Retinal pigment epithelial cell (primary cell): ENCODE data around the gene GAS6.

Source experiments
- DNase-seq: peaks from one replicate; pipeline ENCODE4 v3.0.0-alpha.2; 2010; ENCODE audit warnings: low read depth
- H3K4me3 ChIP-seq: 2 replicates; pipeline ENCODE4 v1.5.1; 2011; ENCODE audit warnings: mild to moderate bottlenecking, low read length, control low read depth, moderate library complexity
- TF ChIP-seq, protein P1 (sequence below): conservative IDR thresholded peaks from 2 replicates; pipeline ENCODE4 v1.5.1; 2011; ENCODE audit warnings: low read depth, low read length, control low read depth, inconsistent platforms

The GAS6 gene

DNA sequence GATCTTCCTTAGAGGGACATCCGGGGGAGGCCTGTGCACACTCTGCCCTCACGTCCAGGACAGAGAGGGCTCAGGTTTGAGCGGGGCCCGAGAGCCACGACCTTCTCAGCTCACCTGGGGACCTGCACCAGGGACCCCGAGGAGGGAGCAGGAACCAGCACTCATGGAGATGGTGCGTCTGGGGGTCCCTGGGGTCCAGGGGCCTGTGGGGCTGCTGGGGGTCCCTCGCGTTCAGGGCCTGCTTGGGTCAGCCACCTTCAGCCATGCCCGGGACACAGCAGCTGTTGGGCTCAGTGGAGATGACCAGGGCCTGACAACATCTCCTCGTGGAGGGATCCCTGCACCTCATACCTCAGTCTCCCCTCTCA lies 57.8 kb downstream of the GAS6 start:
- DNase-seq, result no peak
- TF ChIP-seq, protein P1, sequence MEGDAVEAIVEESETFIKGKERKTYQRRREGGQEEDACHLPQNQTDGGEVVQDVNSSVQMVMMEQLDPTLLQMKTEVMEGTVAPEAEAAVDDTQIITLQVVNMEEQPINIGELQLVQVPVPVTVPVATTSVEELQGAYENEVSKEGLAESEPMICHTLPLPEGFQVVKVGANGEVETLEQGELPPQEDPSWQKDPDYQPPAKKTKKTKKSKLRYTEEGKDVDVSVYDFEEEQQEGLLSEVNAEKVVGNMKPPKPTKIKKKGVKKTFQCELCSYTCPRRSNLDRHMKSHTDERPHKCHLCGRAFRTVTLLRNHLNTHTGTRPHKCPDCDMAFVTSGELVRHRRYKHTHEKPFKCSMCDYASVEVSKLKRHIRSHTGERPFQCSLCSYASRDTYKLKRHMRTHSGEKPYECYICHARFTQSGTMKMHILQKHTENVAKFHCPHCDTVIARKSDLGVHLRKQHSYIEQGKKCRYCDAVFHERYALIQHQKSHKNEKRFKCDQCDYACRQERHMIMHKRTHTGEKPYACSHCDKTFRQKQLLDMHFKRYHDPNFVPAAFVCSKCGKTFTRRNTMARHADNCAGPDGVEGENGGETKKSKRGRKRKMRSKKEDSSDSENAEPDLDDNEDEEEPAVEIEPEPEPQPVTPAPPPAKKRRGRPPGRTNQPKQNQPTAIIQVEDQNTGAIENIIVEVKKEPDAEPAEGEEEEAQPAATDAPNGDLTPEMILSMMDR, result no peak
- no peak overlapping the region for H3K4me3 ChIP-seq

DNA sequence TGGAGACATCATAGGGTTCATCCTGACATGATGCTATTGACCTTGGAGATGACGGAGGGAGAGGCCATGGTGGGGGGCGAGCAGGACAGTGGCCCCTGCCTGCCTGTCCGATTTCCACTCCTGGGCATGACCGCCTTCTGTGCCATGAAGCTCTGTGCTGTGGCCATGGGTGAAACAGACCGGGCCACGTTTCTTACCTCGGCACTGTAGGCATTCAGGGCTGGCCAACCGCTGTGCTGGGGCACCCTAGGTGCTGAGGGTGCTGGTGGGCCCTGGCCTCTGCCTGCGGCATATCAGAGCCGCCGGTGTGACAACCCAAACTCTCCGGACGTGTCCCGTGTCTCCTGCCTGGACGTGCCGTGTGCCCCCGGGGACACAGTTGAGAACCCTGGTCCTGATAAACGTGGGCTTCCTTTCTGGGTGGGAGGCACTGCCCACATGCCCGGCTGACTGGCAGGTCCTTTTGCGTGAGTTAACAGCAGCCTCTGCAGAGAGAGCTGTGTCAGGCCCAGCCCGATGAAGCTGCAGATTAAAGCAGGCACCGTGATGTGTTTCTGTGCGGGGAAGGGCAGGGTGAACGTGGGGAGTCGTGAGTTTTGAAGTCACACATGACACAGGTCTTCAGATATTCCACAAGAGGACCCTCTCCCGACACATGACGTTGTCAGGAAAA lies 58.3 kb downstream of the GAS6 start:
- no peak overlapping the region for H3K4me3 ChIP-seq
- DNase-seq, result no peak
- TF ChIP-seq, protein P1, result no peak

DNA sequence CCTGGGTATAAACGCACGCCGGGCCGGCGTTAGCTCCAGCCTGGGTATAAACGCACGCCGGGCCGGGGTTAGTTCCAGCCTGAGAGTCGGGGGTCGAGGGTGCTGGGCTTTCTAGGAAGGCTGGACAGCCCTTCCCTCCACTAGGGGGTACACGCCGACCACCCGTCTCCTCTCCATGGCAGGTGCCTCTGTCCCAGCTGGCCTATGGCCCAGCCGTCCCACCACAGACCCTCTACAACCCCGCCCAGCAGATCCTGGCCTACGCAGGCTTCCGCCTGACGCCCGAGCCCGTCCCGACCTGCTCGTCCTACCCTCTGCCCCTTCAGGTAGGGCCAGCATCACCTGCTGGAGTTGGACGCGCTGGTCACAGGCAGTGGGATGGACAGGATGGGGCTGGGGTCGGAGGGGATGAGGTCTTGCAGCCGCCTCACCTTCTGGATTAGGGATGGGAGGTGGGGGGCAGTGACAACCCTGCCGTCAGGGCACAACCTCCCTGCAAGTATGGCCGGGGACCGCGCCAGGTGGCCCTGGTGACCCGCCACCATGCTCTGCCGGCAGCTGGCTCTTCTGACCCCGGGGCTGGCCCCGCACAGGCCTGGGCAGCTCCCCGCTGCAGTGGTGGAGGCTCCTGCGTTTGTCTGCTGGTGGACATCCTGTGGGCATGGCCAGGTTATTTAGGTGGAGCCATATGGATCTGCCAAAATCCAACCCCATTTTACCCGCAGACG lies 59.0 kb downstream of the GAS6 start:
- TF ChIP-seq, protein P1, result no peak
- DNase-seq, result no peak
- no peak overlapping the region for H3K4me3 ChIP-seq

DNA sequence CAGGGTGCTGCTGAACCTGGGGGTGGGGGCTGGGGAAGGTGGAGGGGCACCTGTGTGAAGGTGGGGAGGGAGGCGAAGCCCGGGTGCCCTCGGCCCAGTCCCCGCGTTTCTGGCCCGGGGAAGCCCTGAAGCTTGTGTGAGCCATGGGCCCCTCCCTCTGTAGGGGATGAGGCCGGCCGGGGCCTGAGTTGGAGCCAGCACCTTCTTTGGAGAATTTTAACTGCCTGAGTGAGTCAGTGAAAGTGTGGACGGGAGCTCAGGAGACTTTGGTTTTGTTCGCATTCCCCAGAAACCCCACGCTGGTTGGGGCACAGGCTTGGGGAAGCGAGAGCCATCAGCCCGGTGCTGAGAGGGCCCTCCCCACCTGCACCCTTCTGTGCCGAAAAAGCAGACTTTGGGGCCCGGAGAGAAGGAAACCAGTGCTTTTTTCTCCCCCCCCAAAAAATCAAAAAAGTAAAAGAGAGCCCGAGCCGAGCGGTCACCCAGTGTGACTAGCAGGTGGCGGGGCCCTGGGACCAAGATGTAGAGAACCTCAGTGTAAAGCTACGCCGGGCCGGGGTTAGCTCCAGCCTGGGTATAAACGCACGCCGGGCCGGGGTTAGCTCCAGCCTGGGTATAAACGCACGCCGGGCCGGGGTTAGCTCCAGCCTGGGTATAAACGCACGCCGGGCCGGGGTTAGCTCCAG lies 59.7 kb downstream of the GAS6 start:
- TF ChIP-seq, protein P1, result no peak
- DNase-seq, result no peak

DNA sequence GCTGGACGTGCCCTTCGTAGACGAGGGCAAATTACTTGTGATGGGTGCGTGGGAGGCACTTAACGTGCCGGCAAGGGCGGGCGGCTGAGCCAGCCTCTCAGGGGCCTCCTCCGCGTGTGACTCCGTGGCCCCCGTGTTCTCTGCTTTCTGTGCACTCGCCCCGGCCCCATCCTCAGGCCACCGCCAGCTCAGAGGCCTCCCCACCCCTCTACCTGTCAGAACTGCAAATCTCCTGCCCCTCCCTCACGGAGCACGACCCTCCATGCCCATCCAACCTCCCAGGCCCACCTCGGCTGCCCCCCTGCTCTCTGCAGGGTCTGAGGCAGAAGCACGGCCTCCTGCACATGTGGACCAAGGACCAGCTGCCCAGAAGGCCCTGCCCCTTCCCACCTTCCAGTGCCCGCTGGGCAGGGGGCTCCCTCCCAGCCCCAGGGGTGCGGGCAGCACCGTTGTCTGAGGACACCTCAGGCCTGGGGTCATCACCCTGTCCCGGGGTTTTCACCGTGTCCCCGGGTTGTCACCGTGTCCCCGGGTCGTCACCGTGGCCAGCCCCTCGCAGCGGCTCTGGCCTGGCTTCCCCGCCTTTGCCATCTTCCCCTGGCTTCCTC lies 60.4 kb downstream of the GAS6 start:
- TF ChIP-seq, protein P1, result no peak

More for the DNA sequence above, 59.7 kb downstream of the GAS6 start:
- no peak overlapping the region for H3K4me3 ChIP-seq

DNA sequence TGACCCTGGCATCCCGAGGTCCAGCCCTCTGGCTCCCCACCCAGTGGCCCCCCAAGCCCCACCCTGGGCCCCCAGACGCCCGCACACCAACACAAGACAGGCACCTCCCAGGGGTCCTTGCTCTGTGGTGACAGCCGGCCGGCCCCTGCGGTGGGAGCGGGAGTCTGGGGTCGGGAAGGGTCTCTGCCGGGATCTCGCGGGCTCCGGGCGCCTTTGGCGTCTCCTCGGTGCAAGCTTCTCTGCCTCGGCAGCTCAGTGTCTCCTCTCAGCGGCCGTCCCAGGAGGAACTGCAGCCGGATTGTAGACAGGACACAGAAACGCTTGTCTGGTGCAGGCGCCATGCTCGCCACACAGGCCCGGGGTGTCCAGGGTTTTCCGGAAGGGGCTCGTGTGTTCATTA lies 61.1 kb downstream of the GAS6 start:
- TF ChIP-seq, protein P1, result no peak
- no peak for DNase-seq
- no peak overlapping the region for H3K4me3 ChIP-seq

More for the DNA sequence above, 60.4 kb downstream of the GAS6 start:
- H3K4me3 ChIP-seq, result no peak overlapping the region
- DNase-seq, result no peak
